Measurements from ENCODE around the gene PDK2.

PDK2 gene

GRCh38 chr17:50102164-50102991, 7.2 kb downstream of the PDK2 start:
- no peak for ATAC-seq

GRCh38 chr17:50103252-50103651, 8.1 kb downstream of the PDK2 start:
- no peak for ATAC-seq

- no peak for ATAC-seq
Observed at GRCh38 chr17:50103941-50104340, 8.8 kb downstream of the PDK2 start.

DNA sequence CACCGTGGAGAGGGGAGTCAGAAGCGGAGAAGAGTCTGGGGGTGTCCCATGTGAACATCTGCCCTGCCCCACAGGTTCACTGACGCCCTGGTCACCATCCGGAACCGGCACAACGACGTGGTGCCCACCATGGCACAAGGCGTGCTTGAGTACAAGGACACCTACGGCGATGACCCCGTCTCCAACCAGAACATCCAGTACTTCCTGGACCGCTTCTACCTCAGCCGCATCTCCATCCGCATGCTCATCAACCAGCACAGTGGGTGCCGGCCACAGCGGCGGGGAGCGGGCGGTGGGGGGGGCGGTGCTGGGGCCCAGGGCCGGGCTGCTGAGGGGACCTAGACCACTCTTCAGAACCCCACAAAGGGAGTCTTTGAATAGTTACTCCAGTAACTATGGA, 10.7 kb downstream of the PDK2 start:
- no peak for ATAC-seq

DNA sequence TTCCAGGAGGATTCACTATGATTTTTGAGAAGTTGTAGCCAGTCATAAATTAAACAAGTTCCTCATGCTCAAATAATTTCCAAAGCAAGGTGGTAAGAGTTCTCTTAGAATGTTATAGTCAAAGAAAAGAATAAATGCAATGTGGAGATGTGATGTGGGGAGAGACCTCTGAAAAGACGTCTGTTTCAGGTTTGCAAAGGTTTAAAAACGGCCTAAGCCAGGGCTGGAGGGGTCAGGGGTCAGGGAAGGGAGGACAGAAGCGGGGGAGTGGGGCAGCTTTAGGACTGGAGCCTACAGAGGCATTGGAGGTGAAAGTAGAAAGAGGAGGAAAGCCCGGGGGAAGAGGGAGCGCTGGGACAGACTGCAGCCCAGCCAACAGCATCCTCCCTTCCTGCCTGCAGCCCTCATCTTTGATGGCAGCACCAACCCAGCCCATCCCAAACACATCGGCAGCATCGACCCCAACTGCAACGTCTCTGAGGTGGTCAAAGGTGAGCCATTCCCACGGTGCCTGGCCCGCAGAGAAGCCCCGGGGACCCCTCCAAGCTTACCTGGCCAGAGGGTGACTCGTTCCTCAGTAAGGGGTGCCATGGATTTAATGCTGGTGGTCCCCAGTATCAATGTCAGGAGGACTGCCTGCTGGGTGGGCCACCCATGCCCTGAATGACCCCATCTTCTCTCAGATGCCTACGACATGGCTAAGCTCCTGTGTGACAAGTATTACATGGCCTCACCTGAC, 11.4 kb downstream of the PDK2 start:
- no peak for ATAC-seq

- no peak for ATAC-seq
Observed at GRCh38 chr17:50107790-50108414, 12.8 kb downstream of the PDK2 start.

DNA sequence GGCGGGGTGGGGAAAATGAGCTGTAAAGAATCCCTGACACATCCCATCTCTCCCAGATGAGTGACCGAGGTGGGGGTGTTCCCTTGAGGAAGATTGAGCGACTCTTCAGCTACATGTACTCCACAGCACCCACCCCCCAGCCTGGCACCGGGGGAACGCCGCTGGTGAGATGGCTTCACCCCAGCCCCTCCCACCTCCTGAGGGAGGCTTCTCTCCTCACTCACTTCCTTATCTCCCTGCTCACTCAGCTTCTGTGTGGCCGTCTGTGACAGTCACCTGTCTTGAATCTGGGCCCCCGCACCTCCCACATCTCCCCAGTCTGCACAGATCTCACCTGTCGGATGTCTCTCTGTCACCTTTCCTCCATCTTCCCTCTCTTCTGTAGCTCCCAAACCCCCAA, 13.4 kb downstream of the PDK2 start:
- ATAC-seq: no peak

DNA sequence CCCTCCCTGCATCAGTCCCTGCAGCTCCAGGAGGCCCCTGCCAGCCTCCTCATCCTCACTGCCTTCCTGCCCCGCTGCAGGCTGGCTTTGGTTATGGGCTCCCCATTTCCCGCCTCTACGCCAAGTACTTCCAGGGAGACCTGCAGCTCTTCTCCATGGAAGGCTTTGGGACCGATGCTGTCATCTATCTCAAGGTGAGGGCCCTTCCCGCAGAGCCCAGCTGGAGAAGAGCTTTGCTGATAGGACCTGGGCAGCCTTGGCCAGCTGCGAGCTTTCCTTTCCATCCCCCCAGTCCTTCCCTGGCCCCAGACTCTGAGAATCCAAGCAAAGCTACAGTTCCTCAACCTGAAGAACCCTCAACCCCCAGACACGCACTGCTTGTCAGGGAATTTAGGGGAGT, 14.1 kb downstream of the PDK2 start:
- no peak for ATAC-seq

GRCh38 chr17:50109785-50110184, 14.6 kb downstream of the PDK2 start:
- no peak for ATAC-seq

DNA sequence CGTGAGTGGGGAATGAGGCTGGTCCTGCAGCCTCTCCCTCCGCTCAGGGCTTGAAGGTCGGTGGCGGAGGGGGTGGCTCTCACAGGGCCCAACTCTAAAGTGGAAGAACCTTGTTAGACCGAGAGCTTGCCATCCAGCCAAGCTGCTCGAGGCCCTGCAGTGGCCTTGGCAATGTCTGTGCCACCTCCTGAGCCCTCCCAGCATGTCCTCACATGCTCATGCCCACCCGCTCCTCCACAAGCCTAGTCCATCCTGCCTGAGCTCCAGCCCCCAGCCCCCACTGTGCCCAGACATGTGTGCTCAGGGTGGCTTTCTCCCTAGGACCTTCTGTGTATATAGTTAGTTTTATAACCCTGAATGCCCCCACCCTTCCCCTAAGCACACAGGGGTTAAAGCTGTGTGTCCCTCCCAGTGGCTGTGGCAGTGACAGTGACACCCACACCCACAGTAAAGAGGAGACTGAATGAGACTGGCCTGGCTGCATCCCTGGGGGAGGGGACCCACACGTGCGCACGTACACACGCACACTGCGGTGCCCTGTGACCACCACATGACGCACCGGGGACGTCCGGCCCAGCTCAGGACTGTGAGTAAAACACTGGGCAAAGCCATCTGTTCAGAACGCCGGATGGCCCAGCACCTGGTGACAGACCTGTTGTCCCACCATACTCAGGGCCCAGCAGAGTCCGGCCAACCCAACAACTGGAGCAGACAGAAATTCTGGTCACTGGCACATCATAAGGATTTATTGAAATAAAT, 15.6 kb downstream of the PDK2 start:
- no peak for ATAC-seq

- ATAC-seq: no peak
Observed at GRCh38 chr17:50111673-50112655, 16.8 kb downstream of the PDK2 start.

- ATAC-seq: no peak
Observed at GRCh38 chr17:50112694-50113093, 17.5 kb downstream of the PDK2 start.

GRCh38 chr17:50113624-50114320, 18.6 kb downstream of the PDK2 start:
- no peak for ATAC-seq

DNA sequence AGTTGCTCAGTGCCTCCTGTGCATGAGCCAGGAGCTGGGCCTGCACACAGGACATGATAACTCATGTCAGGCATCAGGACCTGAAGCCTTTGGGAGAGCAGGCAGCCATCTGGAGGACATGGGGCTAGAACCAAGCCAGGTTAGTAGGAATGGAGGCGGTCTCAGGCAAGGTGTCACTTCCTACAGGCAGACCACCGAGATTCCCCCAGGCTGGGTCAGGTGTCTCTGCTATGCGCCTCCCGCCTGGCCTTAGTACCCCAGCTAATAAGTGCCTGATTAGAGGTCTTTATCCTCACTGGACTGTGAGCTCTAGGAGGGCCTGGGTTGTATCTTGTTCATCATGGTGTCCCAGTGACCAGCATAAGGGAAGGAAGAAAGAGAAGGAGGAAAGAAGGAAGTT, 19.2 kb downstream of the PDK2 start:
- no peak for ATAC-seq

DNA sequence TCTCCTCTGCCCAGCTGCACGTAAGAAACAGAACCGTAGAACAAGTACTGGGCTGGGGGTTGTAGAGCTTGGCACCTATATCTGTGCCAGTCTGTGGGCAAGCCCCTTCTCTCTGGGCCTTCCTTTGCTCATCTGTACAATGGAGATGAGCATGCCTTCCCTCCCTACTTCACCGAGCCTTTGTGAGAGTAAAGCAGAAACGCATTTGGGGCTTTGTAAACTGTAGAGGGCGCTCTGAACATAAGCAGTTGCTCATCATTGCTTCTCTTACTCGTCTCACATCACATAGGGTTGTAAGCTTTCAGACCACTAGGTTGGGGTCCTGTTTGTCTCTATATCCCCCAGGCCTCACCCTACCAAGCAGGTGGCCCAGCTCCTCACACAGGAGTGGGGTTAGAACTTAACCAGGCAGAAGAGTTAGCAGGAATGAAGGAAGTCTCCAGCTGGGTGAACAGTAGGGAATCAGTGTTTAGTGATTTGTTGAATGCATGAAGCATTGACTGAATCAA, 19.8 kb downstream of the PDK2 start:
- ATAC-seq: no peak

DNA sequence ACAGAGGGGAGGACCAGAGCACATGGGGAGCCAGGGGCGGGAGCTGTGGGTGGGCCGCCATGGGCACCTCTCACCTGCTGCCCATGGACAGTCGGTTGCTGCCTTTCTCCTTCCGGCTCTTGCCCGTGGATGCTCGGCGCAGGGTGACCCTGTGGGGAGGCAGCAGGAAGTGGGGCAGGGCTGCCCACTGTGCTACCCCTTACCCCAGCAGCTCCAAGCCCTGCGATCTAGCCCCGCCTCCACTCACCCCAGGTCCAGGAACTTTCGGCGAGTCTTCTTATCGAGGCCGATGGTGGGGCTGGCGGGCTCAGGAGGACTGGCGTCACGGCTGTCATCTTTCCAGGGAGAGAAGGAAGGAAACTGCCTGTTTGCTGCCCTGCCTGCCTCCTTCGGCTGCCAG, 20.6 kb downstream of the PDK2 start:
- no peak for ATAC-seq

DNA sequence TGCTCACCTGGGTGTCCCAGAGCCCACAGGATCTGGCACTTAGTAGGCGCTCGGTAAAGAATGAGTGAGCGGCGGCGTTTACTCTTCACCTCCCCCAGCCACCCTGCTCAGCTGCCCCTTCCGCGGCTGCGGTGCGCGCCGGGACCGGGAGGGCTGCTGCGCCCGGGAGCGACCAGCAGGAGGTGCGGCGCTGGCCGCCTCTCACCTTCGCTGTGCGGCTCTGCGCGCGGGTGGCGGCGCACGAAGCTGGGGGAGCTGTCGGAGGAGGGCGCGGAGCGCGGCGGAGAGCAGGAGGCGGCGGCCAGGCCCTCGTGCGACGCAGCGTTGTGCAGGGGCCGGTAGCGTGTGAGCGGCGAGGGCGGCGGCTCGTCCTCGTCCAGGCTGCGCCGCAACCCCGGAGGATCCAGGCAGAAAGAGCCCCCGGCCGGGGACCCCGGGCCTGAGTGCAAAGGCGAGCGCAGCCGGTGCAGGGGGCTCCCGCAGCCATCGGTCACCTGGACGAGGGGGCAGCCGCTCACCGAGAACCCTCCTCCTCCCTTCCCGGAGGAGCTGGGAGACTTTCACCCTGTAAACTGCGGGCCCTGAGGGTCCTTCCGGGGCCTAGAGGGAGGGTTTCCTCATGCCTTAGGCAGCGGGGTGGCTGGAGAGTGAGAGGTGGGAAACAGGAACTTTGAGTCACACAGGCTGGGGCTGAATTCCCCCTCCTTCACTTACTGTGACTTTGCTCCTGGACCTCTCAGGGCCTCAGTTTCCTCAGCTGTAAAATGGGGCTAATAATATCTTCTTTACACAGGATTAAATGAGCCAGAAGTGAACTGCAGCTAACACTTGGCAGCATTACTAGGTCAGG, 22.3 kb downstream of the PDK2 start:
- ATAC-seq: peak; percentile 89

- ATAC-seq: no peak
Observed at GRCh38 chr17:50118076-50118827, 23.1 kb downstream of the PDK2 start.

GRCh38 chr17:50118828-50119218, 23.7 kb downstream of the PDK2 start:
- no peak for ATAC-seq
